M059J (cell line): Measurements from ENCODE around the gene NEDD8. TPM values are rescaled to one million over a fixed set of nuclear protein-coding genes. Genes with fewer than 3 reads are reported as not detected.
"Not testable (repeated sequence)": the region's sequence is repeated elsewhere in the genome, so short reads cannot be mapped to it uniquely, and the experiment has no call there.

ENCODE experiments used
- DNase-seq: peaks from one replicate; pipeline ENCODE4 v3.0.0-alpha.2; 2012; ENCODE audit warnings: low read depth
- total RNA-seq: library from RNA; depleted of rRNA; stranded (reverse); fragments of >200 nt; shearing (Covaris generic); gene quantifications from 2 replicates; pipeline ENCODE4 v1.2.3, GENCODE V29; 2014

Gene NEDD8
- total RNA-seq, 1 experiment from 2014 or later, result 335 TPM

GRCh38 chr14:24222987-24223386 lies 9.2 kb downstream of the NEDD8 start:
- DNase-seq, result not testable (repeated sequence)

- DNase-seq, result no peak
These were observed 12.6 kb downstream of the NEDD8 start for GRCh38 chr14:24219521-24219920.

GRCh38 chr14:24219080-24219479 lies 13.1 kb downstream of the NEDD8 start:
- DNase-seq, result no peak

- DNase-seq, result not testable (repeated sequence)
These were observed 15.3 kb downstream of the NEDD8 start for GRCh38 chr14:24216876-24217275.

GRCh38 chr14:24216345-24216699 lies 15.8 kb downstream of the NEDD8 start:
- DNase-seq, result no peak

GRCh38 chr14:24215495-24216344 lies 16.4 kb downstream of the NEDD8 start, which contains the start of gene MDP1:
Gene MDP1 (minus strand): TSS chr14:24216066. CDS start chr14:24215955, 111 bp downstream.
- peak; percentile 85 for DNase-seq

- no peak for DNase-seq
These were observed 18.1 kb downstream of the NEDD8 start for GRCh38 chr14:24213866-24214662.

- peak; percentile 98 for DNase-seq
These were observed 19.0 kb downstream of the NEDD8 start, which contains the start of gene CHMP4A for GRCh38 chr14:24212924-24213865. Gene CHMP4A (minus strand): TSS chr14:24213488. CDS start chr14:24213439, 49 bp downstream.

GRCh38 chr14:24211311-24211710 lies 20.9 kb downstream of the NEDD8 start:
- DNase-seq, result no peak

GRCh38 chr14:24207625-24208024 lies 24.5 kb downstream of the NEDD8 start:
- no peak for DNase-seq

- no peak for DNase-seq
These were observed 25.0 kb downstream of the NEDD8 start for GRCh38 chr14:24207104-24207551.

GRCh38 chr14:24206260-24207103 lies 25.7 kb downstream of the NEDD8 start:
- no peak for DNase-seq

- DNase-seq, result no peak
These were observed 27.7 kb downstream of the NEDD8 start for GRCh38 chr14:24204163-24205146.

GRCh38 chr14:24203249-24203886 lies 28.8 kb downstream of the NEDD8 start:
- not testable (repeated sequence) for DNase-seq

GRCh38 chr14:24202538-24202937 lies 29.6 kb downstream of the NEDD8 start:
- not testable (repeated sequence) for DNase-seq

GRCh38 chr14:24198814-24199524 lies 33.2 kb downstream of the NEDD8 start:
- no peak for DNase-seq

- no peak for DNase-seq
These were observed 35.1 kb downstream of the NEDD8 start for GRCh38 chr14:24197056-24197450.
